COR-L47 (cell line): Measurements from ENCODE around the gene TUT4.

Experiments used
- DNase-seq: peaks from one replicate; lab custom pipeline; 2025; lab: John Stamatoyannopoulos, UW

The TUT4 gene

DNA sequence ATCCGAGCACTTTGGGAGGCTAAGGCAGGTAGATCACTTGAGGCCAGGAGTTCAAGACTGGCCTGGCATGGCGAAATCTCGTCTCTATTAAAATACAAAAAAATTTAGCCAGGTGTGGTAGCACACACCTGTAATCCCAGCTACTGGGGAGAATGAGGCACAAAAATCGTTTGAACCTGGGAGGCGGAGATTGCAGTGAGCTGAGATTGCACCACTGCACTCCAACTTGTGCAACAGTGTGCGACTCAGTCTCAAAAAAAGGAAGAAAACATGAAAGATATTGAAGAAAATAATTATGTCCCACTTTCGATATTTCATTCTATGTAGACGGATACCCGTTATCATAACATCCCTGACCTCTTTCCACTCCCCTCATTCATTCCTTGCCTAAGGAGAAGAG is 19.2 kb downstream of the TUT4 start:
- DNase-seq = no peak

DNA sequence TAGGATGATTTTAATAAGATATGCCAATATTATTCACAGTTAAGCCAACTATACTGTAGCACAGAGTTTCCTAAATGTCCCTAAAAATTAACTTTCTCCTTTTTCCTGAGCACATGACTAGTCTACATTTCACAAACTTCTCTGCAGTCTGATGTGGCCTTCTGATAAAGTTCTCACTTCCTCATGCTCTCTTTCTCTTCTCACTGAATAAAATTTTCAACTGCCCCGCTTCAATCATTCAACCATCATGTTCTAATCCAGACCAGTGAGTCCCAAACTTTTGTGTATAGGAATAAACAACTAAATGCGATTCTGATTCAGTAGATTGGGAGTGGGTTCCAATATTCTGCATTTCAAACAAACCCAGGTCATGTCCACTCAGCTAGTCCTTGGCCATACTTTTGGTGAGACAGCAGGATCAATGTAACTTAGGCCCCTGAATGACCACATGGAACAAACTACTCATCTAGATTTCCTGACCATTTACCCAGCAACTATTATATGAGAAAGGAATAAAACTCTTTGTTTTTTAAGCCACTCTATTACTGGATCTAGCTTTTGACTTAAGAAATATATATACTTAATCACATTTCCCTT is 20.1 kb downstream of the TUT4 start:
- no peak for DNase-seq

GRCh38 chr1:52532247-52532646 is 20.6 kb downstream of the TUT4 start:
- DNase-seq = no peak

- DNase-seq = no peak
These were observed 21.5 kb downstream of the TUT4 start for GRCh38 chr1:52531249-52531872.

DNA sequence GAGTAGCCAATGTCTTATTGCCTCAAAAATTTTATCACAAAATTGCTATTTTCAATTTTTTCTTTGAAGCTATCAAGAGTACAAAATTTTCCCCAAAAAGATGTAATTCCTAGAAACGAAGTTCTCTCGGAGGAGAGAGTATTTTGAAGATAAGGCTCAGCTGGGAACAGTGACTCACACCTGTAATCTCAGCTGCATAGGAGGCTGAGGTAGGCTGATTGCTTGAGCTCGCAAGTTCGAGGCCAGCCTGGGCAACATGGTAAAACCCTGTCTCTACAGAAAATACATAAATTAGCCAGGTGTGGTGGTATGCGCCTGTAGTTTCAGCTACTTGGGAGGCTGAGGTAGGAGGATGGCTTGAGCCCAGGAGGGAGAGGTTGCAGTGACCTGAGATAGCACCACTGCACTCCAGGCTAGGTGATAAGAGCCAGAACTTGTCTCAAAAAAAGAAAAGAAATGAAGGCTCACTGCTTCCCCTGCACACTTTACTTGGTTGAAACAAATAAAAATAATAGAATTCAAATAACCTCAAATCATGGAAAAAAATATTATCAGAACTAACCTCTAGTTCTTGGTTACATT is 22.2 kb downstream of the TUT4 start:
- DNase-seq = no peak

GRCh38 chr1:52523376-52523775 is 29.5 kb downstream of the TUT4 start:
- no peak for DNase-seq

GRCh38 chr1:52520148-52520547 is 32.7 kb downstream of the TUT4 start:
- DNase-seq = no peak

GRCh38 chr1:52518962-52519361 is 33.9 kb downstream of the TUT4 start:
- DNase-seq = no peak

GRCh38 chr1:52511851-52512615 is 40.9 kb downstream of the TUT4 start:
- no peak for DNase-seq

- DNase-seq = no peak
These were observed 41.5 kb downstream of the TUT4 start for GRCh38 chr1:52511439-52511838.

DNA sequence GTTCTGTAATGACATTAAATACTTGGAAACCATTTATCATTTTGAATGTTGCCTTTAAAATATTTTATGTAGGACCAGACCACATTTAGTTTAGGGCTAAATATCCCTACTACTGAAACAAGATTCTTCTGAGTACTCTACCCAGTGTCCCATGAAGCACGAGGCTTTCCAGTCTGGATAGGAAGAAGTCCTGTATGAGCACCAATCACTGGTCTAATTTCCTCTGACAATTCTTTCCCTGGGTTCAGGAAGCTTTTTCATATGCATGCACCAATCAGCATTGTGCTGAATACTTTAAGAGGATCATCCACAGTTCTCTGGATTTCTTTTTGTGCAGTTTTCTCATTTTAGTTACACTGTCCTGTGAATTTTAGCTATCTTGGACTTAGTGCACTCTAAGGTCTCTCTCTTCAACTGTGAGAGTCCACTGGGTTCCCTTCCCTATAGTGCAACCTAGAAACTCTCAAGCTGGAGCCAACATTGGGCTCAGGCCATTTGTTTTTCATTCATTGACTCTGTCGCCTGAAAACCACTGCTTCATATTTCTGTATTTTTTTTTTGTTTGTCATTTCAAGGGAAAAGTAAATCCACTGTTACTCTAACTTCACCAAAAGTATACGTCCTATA is 45.9 kb downstream of the TUT4 start:
- no peak for DNase-seq

DNA sequence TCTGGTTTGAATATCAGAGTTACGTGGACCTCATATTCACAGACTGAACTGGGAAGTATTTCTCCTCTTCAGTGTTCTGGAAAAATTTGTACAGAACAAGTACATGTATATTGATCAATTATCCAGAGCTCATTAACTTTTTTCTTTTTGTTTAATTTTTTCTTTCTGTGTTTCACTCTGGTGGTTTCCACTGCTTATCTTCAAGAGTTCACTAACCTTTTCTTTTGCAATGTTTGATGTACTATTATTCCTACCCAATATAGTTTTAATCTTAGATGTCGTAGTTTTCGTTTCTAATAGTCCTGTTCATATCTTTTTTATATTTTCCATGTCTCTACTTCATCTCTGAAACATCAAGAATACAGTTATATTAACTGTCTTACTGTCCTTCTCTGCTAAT is 46.5 kb downstream of the TUT4 start:
- DNase-seq = no peak

DNA sequence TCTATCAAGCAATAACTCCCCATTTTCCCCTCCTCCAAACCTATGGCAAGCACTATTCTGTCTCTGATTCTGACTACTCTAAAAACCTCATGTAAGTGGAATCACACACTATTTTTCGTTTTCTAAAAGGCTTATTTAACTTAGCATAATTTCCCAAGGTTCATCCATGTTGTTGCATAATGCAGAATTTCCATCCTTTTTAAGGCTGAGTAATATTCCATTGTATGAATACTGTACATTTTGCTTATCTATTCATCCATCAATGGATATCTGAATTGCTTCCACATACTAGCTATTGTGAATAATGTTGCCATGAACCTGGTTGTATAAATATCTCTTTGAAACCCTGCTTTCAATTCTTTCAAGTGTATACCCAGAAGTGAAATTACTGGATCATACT is 48.2 kb downstream of the TUT4 start:
- DNase-seq = no peak

DNA sequence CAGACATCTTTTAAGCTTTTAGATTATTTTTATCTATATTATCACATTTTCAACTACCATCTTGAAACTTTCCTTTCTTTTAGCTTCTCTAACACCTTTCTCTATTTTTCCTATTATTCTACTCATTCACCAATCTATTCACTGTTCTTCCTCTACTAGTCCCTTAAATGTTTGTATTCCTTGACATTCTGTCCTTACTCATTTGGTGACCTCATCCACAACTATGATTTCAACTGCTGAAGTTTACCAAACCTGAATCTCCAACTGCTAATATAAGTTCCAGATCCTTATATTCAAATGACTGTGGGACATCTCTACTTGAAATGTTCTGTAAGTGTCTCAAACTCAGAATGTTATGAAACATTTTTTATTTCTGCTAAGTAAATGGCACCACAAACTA is 49.2 kb downstream of the TUT4 start:
- no peak for DNase-seq

DNA sequence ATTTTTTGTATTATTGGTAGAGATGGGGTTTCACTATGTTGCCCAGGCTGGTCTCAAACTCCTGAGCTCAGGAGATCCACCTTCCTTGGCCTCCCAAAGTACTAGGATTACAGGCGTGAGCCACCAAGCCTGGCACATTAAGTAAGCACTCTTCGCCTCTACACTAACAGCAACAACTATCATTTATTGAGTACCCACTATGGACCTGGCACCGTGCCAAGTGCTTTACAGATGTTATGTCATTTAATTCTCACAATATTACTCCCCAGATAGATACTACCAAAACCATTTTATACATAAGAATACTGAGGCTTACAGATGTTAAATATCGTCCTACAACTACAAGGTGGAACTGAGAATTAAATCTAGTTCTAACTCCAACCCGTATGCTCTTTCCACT is 50.1 kb downstream of the TUT4 start:
- peak; percentile 12 for DNase-seq

DNA sequence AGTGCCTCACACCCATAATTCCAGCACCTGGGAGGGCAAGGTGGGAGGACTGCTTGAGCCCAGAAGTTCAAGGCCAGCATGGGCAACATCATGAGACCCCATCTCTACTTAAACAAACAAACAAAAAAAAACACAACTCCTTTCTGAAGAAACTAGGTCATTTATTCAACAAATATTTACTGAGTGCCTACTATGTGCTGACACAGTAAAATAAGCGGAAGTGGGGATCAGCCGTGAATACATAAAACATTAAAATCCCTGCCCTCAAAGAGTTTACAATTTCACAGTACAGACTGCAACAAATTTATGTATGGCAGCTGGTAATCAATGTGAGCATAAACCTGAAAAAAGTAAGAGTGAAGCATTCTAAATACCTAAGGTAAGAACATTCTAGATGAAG is 65.3 kb downstream of the TUT4 start:
- no peak for DNase-seq

DNA sequence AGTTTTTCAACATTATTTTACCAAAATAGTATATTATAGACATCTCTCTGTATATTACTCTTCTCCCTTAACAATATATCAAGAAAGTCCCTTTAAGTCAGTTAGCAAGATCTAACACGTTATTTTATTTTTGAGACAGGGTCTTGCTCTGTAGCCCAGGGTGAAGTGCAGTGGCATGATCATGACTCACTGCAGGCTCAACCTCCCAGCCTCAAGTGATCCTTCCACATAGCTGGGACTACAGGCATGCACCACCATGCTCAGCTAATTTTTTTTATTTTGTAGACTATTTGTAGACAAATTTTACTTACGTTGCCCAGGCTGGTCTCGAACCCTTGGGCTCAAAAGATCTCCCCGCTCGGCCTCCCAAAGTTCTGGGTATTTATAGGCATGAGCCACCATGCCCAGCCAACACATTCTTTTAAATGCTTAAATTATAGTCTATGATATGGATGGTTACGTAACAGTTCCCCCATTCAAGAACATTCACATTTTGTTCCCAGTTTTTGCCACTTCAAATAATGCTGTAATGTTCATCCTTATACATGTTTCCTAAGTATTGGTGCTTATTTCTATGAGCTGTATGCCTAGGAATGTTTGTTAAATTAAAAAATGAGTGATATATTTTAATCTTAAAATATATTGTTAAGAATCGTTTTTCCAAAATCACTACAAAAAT is 70.4 kb downstream of the TUT4 start:
- no peak for DNase-seq

- DNase-seq = no peak
These were observed 73.8 kb downstream of the TUT4 start for GRCh38 chr1:52479076-52479475.

DNA sequence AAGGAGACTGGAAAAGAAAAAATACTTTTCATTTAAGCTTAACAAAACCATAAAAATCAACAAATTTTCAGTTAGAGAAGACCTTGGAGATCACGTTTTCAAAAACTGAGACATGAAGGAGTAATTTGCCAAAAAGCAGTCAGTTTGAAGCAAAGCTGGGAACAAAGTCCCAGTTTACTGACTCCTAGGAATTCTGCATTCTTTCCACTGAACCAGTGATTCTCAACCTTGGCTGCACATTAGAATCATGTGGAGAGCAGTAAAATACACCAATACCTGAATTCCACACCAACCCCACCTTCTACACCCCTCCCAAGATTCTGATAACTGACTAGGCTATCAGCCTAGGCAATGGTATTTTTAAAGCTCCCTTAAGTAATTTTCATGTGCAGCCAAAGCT is 75.0 kb downstream of the TUT4 start:
- no peak for DNase-seq

DNA sequence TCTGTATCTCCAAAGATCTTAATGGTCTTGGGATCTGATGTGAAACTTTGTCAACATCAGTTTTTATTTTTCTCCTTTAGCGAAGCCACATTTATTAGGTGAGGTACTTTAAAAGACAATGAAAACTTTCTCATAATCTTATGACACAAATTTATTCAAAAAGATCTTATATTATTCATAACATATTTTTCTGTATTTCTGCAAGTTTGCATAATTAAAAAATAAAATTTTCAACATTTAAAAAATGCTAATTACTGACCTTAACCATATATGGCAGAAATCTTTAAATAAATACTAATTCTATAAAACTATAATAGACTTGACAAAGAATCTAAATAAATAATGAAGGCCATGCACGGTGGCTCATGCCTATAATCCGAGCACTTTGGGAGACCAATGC is 75.9 kb downstream of the TUT4 start:
- no peak for DNase-seq

DNA sequence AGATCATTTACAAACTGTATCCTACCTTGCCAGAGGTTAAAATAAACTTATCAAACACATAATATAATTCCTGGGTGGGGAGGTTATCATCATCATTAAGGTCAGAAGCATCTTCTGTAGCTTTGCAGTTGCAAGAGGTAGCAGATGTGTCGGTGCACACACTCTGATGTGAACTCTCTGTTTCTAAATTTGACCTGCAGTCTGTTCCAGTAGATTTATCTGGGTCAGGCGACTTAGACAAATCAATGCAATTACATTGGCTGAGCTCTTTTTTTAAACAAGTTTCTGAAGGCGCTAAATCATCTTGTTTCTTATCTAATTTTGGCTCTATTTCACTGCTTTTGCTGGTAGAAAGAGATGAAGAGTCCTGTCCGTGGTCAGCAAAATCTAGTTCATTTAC is 78.1 kb downstream of the TUT4 start:
- no peak for DNase-seq

GRCh38 chr1:52473039-52473438 is 79.9 kb downstream of the TUT4 start:
- no peak for DNase-seq
